Measurements from ENCODE around the gene NAALADL2. TPM values are rescaled to one million over a fixed set of nuclear protein-coding genes. Genes with fewer than 3 reads are reported as not detected.

NAALADL2 gene
- polyA plus RNA-seq, 2 donors, result 0.26 to 0.54 TPM

GRCh38 chr3:175247629-175248028 is 388.5 kb downstream of the NAALADL2 start:
- Histone ChIP-seq H3K9me3 (ENCODE audit: control insufficient read depth in 2 of 2, insufficient read depth in 1 of 2, low read depth in 1 of 2, low read length in 1 of 2) (no peaks in the 10 kb centered on the region), H3K27me3 (ENCODE audit: control insufficient read depth in 1 of 2, insufficient read depth in 2 of 2, low read length in 2 of 2) (no peaks in the 10 kb centered on the region), H3K4me3 (ENCODE audit: low read depth in 1 of 2, low read length in 2 of 2) (no peak overlapping the region), H3K4me1 (ENCODE audit: control insufficient read depth in 2 of 2, insufficient read depth in 2 of 2, low read length in 1 of 2) (no peaks in the 10 kb centered on the region), H3K36me3 (ENCODE audit: control insufficient read depth in 2 of 2, insufficient read depth in 2 of 2, low read length in 1 of 2) (no peaks in the 10 kb centered on the region), H3K27ac (ENCODE audit: low read depth in 2 of 2, low read length in 1 of 2) (no peak overlapping the region)
- WGBS, 2 donors, result 94 to 96% methylated on average over 1 of the region's 1 CpG

- Histone ChIP-seq H3K27ac (ENCODE audit: low read depth in 2 of 2, low read length in 1 of 2) (no peak overlapping the region), H3K9me3 (ENCODE audit: control insufficient read depth in 2 of 2, insufficient read depth in 1 of 2, low read depth in 1 of 2, low read length in 1 of 2) (no peaks in the 10 kb centered on the region), H3K4me3 (ENCODE audit: low read depth in 1 of 2, low read length in 2 of 2) (no peak overlapping the region), H3K27me3 (ENCODE audit: control insufficient read depth in 1 of 2, insufficient read depth in 2 of 2, low read length in 2 of 2) (no peaks in the 10 kb centered on the region), H3K36me3 (ENCODE audit: control insufficient read depth in 2 of 2, insufficient read depth in 2 of 2, low read length in 1 of 2) (no peaks in the 10 kb centered on the region), H3K4me1 (ENCODE audit: control insufficient read depth in 2 of 2, insufficient read depth in 2 of 2, low read length in 1 of 2) (no peaks in the 10 kb centered on the region)
- 87% methylated on average over 2 of the region's 2 CpGs for WGBS, 2 donors
These were observed 389.7 kb downstream of the NAALADL2 start for GRCh38 chr3:175248832-175249231.

- Histone ChIP-seq H3K9me3 (ENCODE audit: control insufficient read depth in 2 of 2, insufficient read depth in 1 of 2, low read depth in 1 of 2, low read length in 1 of 2) (no peaks in the 10 kb centered on the region), H3K4me3 (ENCODE audit: low read depth in 1 of 2, low read length in 2 of 2) (no peak overlapping the region), H3K36me3 (ENCODE audit: control insufficient read depth in 2 of 2, insufficient read depth in 2 of 2, low read length in 1 of 2) (no peaks in the 10 kb centered on the region), H3K27ac (ENCODE audit: low read depth in 2 of 2, low read length in 1 of 2) (no peak overlapping the region), H3K4me1 (ENCODE audit: control insufficient read depth in 2 of 2, insufficient read depth in 2 of 2, low read length in 1 of 2) (no peaks in the 10 kb centered on the region), H3K27me3 (ENCODE audit: control insufficient read depth in 1 of 2, insufficient read depth in 2 of 2, low read length in 2 of 2) (no peaks in the 10 kb centered on the region)
- WGBS, 2 donors, result 30 to 38% methylated on average over 1 of the region's 1 CpG
These were observed 396.6 kb downstream of the NAALADL2 start for GRCh38 chr3:175255698-175256097.

DNA sequence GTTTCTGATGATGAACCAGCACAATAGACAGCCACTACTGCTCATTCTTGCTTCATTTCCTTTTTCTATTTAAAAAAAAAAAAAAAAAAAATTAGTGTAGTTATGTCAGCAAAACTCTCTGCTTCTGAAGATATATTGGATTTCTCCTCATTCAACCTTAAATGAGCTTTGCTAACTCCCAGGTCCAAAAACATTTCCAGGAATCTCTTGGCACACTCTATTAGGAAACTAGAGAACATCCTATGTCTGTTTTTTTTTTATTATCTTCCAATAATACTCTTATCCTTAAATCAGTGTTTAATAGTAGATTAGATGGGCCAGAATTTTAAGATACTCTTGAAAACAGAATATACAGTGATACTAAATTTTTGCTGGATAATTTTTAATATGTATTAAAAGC is 398.0 kb downstream of the NAALADL2 start:
- Histone ChIP-seq H3K4me1 (ENCODE audit: control insufficient read depth in 2 of 2, insufficient read depth in 2 of 2, low read length in 1 of 2) (no peaks in the 10 kb centered on the region), H3K36me3 (ENCODE audit: control insufficient read depth in 2 of 2, insufficient read depth in 2 of 2, low read length in 1 of 2) (no peaks in the 10 kb centered on the region), H3K4me3 (ENCODE audit: low read depth in 1 of 2, low read length in 2 of 2) (no peak overlapping the region), H3K27me3 (ENCODE audit: control insufficient read depth in 1 of 2, insufficient read depth in 2 of 2, low read length in 2 of 2) (no peaks in the 10 kb centered on the region), H3K27ac (ENCODE audit: low read depth in 2 of 2, low read length in 1 of 2) (no peak overlapping the region), H3K9me3 (ENCODE audit: control insufficient read depth in 2 of 2, insufficient read depth in 1 of 2, low read depth in 1 of 2, low read length in 1 of 2) (no peaks in the 10 kb centered on the region)

GRCh38 chr3:175258763-175259162 is 399.6 kb downstream of the NAALADL2 start:
- 80 to 84% methylated on average over 4 of the region's 4 CpGs for WGBS, 2 donors

GRCh38 chr3:175260145-175260794 is 401.1 kb downstream of the NAALADL2 start:
- no peak overlapping the region for H3K27ac ChIP-seq (ENCODE audit: low read depth in 2 of 2, low read length in 1 of 2)
- WGBS, 2 donors, result 66 to 67% methylated on average over 3 of the region's 3 CpGs
- no peaks in the 10 kb centered on the region for H3K4me1 ChIP-seq (ENCODE audit: control insufficient read depth in 2 of 2, insufficient read depth in 2 of 2, low read length in 1 of 2)
- H3K4me3 ChIP-seq (ENCODE audit: low read depth in 1 of 2, low read length in 2 of 2), result no peak overlapping the region
- no peaks in the 10 kb centered on the region for H3K9me3 ChIP-seq (ENCODE audit: control insufficient read depth in 2 of 2, insufficient read depth in 1 of 2, low read depth in 1 of 2, low read length in 1 of 2)
- H3K36me3 ChIP-seq (ENCODE audit: control insufficient read depth in 2 of 2, insufficient read depth in 2 of 2, low read length in 1 of 2), result no peaks in the 10 kb centered on the region
- no peaks in the 10 kb centered on the region for H3K27me3 ChIP-seq (ENCODE audit: control insufficient read depth in 1 of 2, insufficient read depth in 2 of 2, low read length in 2 of 2)

More at GRCh38 chr3:175258763-175259162, 399.6 kb downstream of the NAALADL2 start:
- Histone ChIP-seq H3K27ac (ENCODE audit: low read depth in 2 of 2, low read length in 1 of 2) (no peak overlapping the region), H3K4me1 (ENCODE audit: control insufficient read depth in 2 of 2, insufficient read depth in 2 of 2, low read length in 1 of 2) (no peaks in the 10 kb centered on the region), H3K9me3 (ENCODE audit: control insufficient read depth in 2 of 2, insufficient read depth in 1 of 2, low read depth in 1 of 2, low read length in 1 of 2) (no peaks in the 10 kb centered on the region), H3K27me3 (ENCODE audit: control insufficient read depth in 1 of 2, insufficient read depth in 2 of 2, low read length in 2 of 2) (no peaks in the 10 kb centered on the region), H3K4me3 (ENCODE audit: low read depth in 1 of 2, low read length in 2 of 2) (no peak overlapping the region), H3K36me3 (ENCODE audit: control insufficient read depth in 2 of 2, insufficient read depth in 2 of 2, low read length in 1 of 2) (no peaks in the 10 kb centered on the region)

DNA sequence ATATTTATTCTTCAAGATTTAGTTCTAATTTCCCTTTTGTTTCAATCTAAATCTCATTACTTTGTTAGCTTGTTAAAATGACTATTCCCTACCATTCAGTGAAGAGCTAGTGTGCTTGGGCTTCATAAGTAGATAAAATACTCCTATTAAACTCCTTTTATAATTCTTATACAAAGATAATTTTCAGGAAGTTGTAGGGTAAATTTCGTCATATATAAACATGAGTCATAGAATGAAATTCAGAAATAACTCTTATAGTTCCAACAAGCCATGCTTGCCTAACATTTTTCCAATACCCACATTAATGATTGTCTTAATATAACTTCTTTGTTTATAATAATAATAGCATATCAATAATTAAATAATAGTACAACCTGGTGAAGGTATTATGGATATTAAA is 407.3 kb downstream of the NAALADL2 start:
- Histone ChIP-seq H3K27me3 (ENCODE audit: control insufficient read depth in 1 of 2, insufficient read depth in 2 of 2, low read length in 2 of 2) (no peaks in the 10 kb centered on the region), H3K27ac (ENCODE audit: low read depth in 2 of 2, low read length in 1 of 2) (no peak overlapping the region), H3K4me3 (ENCODE audit: low read depth in 1 of 2, low read length in 2 of 2) (no peak overlapping the region), H3K4me1 (ENCODE audit: control insufficient read depth in 2 of 2, insufficient read depth in 2 of 2, low read length in 1 of 2) (no peaks in the 10 kb centered on the region), H3K9me3 (ENCODE audit: control insufficient read depth in 2 of 2, insufficient read depth in 1 of 2, low read depth in 1 of 2, low read length in 1 of 2) (no peaks in the 10 kb centered on the region), H3K36me3 (ENCODE audit: control insufficient read depth in 2 of 2, insufficient read depth in 2 of 2, low read length in 1 of 2) (no peaks in the 10 kb centered on the region)
- 30 to 49% methylated on average over 1 of the region's 1 CpG for WGBS, 2 donors

GRCh38 chr3:175267121-175267531 is 408.0 kb downstream of the NAALADL2 start:
- no peak overlapping the region for H3K27ac ChIP-seq (ENCODE audit: low read depth in 2 of 2, low read length in 1 of 2)
- no peaks in the 10 kb centered on the region for H3K9me3 ChIP-seq (ENCODE audit: control insufficient read depth in 2 of 2, insufficient read depth in 1 of 2, low read depth in 1 of 2, low read length in 1 of 2)
- no peaks in the 10 kb centered on the region for H3K4me1 ChIP-seq (ENCODE audit: control insufficient read depth in 2 of 2, insufficient read depth in 2 of 2, low read length in 1 of 2)
- H3K27me3 ChIP-seq (ENCODE audit: control insufficient read depth in 1 of 2, insufficient read depth in 2 of 2, low read length in 2 of 2), result no peaks in the 10 kb centered on the region
- 65 to 76% methylated on average over 1 of the region's 1 CpG for WGBS, 2 donors
- H3K4me3 ChIP-seq (ENCODE audit: low read depth in 1 of 2, low read length in 2 of 2), result no peak overlapping the region
- H3K36me3 ChIP-seq (ENCODE audit: control insufficient read depth in 2 of 2, insufficient read depth in 2 of 2, low read length in 1 of 2), result no peaks in the 10 kb centered on the region

- H3K9me3 ChIP-seq (ENCODE audit: control insufficient read depth in 2 of 2, insufficient read depth in 1 of 2, low read depth in 1 of 2, low read length in 1 of 2), result no peaks in the 10 kb centered on the region
- 27 to 28% methylated on average over 1 of the region's 1 CpG for WGBS, 2 donors
- H3K4me1 ChIP-seq (ENCODE audit: control insufficient read depth in 2 of 2, insufficient read depth in 2 of 2, low read length in 1 of 2), result no peaks in the 10 kb centered on the region
- no peaks in the 10 kb centered on the region for H3K27me3 ChIP-seq (ENCODE audit: control insufficient read depth in 1 of 2, insufficient read depth in 2 of 2, low read length in 2 of 2)
- no peak overlapping the region for H3K27ac ChIP-seq (ENCODE audit: low read depth in 2 of 2, low read length in 1 of 2)
- H3K4me3 ChIP-seq (ENCODE audit: low read depth in 1 of 2, low read length in 2 of 2), result no peak overlapping the region
- H3K36me3 ChIP-seq (ENCODE audit: control insufficient read depth in 2 of 2, insufficient read depth in 2 of 2, low read length in 1 of 2), result no peaks in the 10 kb centered on the region
These were observed 408.4 kb downstream of the NAALADL2 start for GRCh38 chr3:175267561-175267960.

- Histone ChIP-seq H3K36me3 (ENCODE audit: control insufficient read depth in 2 of 2, insufficient read depth in 2 of 2, low read length in 1 of 2) (no peaks in the 10 kb centered on the region), H3K27me3 (ENCODE audit: control insufficient read depth in 1 of 2, insufficient read depth in 2 of 2, low read length in 2 of 2) (no peaks in the 10 kb centered on the region), H3K9me3 (ENCODE audit: control insufficient read depth in 2 of 2, insufficient read depth in 1 of 2, low read depth in 1 of 2, low read length in 1 of 2) (no peaks in the 10 kb centered on the region), H3K27ac (ENCODE audit: low read depth in 2 of 2, low read length in 1 of 2) (no peak overlapping the region), H3K4me1 (ENCODE audit: control insufficient read depth in 2 of 2, insufficient read depth in 2 of 2, low read length in 1 of 2) (no peaks in the 10 kb centered on the region), H3K4me3 (ENCODE audit: low read depth in 1 of 2, low read length in 2 of 2) (no peak overlapping the region)
- 88 to 94% methylated on average over 9 of the region's 9 CpGs for WGBS, 2 donors
These were observed 410.3 kb downstream of the NAALADL2 start for GRCh38 chr3:175269394-175269793.

Data from esophagus (tissue), 2 donors.